MM.1S (cell line): ENCODE data around the gene PDE4B.

ENCODE experiments used
- EZH2 ChIP-seq: fragments of 300-600 bp; sonication (generic); optimal IDR thresholded peaks from 2 replicates; pipeline ENCODE3; 2017; ENCODE audit warnings: low read depth, mild to moderate bottlenecking, antibody characterized with exemption, low read length, mixed read lengths
- EZH2phosphoT487 ChIP-seq: fragments of 300-600 bp; sonication (generic); IDR thresholded peaks from 2 replicates; pipeline ENCODE4 v1.6.1; 2018; ENCODE audit warnings: antibody characterized with exemption, low read length
- TF ChIP-seq, protein P1 (sequence below): fragments of 300-600 bp; sonication (generic); IDR thresholded peaks from 2 replicates; pipeline ENCODE4 v1.5.1; 2016; ENCODE audit warnings: antibody characterized with exemption, low read length, mixed read lengths

DNA sequence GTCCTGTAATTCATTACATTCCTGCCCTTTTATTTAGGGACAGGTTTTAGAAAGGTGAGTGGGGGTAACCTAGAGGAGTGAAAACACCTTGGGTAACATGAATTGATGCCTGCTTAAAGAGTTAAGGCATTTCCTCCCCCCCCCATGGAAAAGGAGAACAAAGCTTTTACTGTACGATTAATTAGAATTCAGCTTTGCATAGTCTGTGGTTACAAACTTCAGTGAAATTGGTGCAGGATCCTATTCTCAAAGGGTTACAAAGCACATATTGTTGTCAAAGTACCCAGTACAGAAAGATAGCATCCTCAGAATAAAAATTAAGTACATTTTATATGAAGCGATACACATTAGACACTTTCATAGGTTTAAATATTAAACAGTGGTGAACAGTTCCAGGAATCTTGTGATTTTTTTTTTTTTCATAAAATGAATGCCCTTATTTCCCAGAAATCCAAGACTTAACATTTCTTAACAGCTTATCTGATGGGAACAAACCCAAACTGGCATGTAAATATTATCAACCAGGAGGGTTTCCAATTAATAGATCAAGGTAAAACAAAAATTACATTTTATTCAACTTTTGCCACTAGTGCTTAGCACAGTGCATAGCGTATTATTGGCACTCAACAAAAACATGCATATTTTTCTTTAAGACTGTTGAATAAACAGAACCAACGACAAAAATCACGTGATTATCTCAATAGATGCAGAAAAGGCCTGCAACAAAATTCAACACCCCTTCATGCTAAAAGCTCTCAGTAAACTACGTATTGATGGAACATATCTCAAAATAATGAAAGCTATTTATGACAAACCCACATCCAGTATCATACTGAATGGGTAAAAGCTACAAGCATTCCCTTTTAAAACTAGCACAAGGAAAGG is 172.7 kb downstream of the PDE4B start:
- TF ChIP-seq, protein P1, sequence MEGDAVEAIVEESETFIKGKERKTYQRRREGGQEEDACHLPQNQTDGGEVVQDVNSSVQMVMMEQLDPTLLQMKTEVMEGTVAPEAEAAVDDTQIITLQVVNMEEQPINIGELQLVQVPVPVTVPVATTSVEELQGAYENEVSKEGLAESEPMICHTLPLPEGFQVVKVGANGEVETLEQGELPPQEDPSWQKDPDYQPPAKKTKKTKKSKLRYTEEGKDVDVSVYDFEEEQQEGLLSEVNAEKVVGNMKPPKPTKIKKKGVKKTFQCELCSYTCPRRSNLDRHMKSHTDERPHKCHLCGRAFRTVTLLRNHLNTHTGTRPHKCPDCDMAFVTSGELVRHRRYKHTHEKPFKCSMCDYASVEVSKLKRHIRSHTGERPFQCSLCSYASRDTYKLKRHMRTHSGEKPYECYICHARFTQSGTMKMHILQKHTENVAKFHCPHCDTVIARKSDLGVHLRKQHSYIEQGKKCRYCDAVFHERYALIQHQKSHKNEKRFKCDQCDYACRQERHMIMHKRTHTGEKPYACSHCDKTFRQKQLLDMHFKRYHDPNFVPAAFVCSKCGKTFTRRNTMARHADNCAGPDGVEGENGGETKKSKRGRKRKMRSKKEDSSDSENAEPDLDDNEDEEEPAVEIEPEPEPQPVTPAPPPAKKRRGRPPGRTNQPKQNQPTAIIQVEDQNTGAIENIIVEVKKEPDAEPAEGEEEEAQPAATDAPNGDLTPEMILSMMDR = no peak
- TF ChIP-seq EZH2 = no peak
- no peak for TF ChIP-seq EZH2phosphoT487
